ENCODE results near the gene FBLN1. TPM values are rescaled to one million over a fixed set of nuclear protein-coding genes. Genes with fewer than 3 reads are reported as not detected.

The FBLN1 gene
- total and polyA plus RNA-seq, 9 of the 15 experiments (the other 6 are each of a cell fraction or from before 2014, with no cell fraction given) = 0.66 TPM; not detected in 8

DNA sequence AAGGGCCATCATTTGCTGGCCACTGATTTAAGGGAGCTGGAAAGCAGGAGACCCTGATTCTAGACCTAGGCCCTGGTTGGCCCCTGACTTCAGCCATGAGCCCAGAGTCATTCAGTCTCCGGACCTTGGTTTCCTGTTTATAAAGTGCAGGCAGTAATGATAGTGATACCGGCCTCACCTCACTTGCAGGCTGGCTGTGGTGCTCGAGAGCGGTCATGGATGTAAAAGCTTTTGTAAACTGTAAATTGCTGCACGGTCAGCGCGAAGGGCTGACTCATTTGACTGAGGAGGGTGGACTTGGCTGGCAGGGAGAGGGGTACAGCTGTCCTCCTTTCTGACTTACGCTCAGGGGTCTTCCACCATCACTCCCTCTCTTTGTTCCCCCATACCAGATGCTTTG is 37.4 kb downstream of the FBLN1 start:
- Histone ChIP-seq H3K4me3 (no peak overlapping the region), H3K4me1 (replicated peaks in 1 of 2; ENCODE audit: control insufficient read depth in 2 of 2, insufficient read depth in 2 of 2, low read length in 2 of 2) (no peaks in the 10 kb centered on the region; a peak in 1 of 5 replicates), H3K9ac (ENCODE audit: insufficient read depth in 1 of 2, low read depth in 2 of 2, low read length in 2 of 2) (no peak overlapping the region), H4K20me1 (replicated peaks; ENCODE audit: control insufficient read depth, insufficient read depth, low read length) (no peaks in the 10 kb centered on the region), H2AFZ (ENCODE audit: low read depth, low read length) (no peak overlapping the region), H3K9me3 (replicated peaks; ENCODE audit: control insufficient read depth, insufficient read depth, low read depth, low read length) (no peaks in the 10 kb centered on the region), H3K4me2 (ENCODE audit: insufficient read depth, low read length) (no peak overlapping the region), H3K79me2 (ENCODE audit: control insufficient read depth, insufficient read depth, low read length) (no peaks in the 10 kb centered on the region), H3K36me3 (ENCODE audit: control insufficient read depth, insufficient read depth, low read length) (no peaks in the 10 kb centered on the region), H3K27ac (ENCODE audit: extremely low read depth, low read depth, low read length) (no peak overlapping the region), H3K27me3 (ENCODE audit: control insufficient read depth in 2 of 2, insufficient read depth in 2 of 2, low read length in 2 of 2) (peaks cover 1 to 71% of the 10 kb centered on the region in 2 experiments; a peak in 3 of 5 replicates), H3K9me1 (ENCODE audit: control insufficient read depth, insufficient read depth, low read length) (no peaks in the 10 kb centered on the region)
- 0% methylated on average over 8 of the region's 8 CpGs for WGBS (ENCODE audit: insufficient coverage, low coverage, missing lambda C conversion rate)
- ChIA-PET CTCF (ENCODE audit: low intra/inter-chr PET ratio) (no interaction called here), POLR2A (no interaction called here)
- DNase-seq (ENCODE audit: extremely low read depth in 1 of 4, low spot score in 3 of 4) (no peak), FAIRE-seq (no peak), ATAC-seq (no peak)
- intact Hi-C loops (cut with micrococcal nuclease) = no loop called here
- in situ Hi-C loops (cut with MboI) = no loop called here
- BruUV-seq (replicated peaks) = no TSS peak
- TF ChIP-seq CBX8 (IDR thresholded peaks at IDR 0.05; ENCODE audit: borderline replicate concordance, extremely low read depth, low read depth, low read length, poor library complexity, severe bottlenecking) = no peak
- TF ChIP-seq HDGF (IDR thresholded peaks at IDR 0.05) = no peak
- no peak for TF ChIP-seq HOXB6 (CRISPR knock-in tag; IDR thresholded peaks at IDR 0.05; ENCODE audit: borderline replicate concordance)
- TF ChIP-seq ATF3 (IDR thresholded peaks at IDR 0.05) = no peak
- TF ChIP-seq ATF3 (CRISPR knock-in tag; conservative IDR thresholded peaks at IDR 0.05) = no peak
- TF ChIP-seq TGIF2 (CRISPR knock-in tag; IDR thresholded peaks at IDR 0.05) = no peak
- TF ChIP-seq, protein P1, sequence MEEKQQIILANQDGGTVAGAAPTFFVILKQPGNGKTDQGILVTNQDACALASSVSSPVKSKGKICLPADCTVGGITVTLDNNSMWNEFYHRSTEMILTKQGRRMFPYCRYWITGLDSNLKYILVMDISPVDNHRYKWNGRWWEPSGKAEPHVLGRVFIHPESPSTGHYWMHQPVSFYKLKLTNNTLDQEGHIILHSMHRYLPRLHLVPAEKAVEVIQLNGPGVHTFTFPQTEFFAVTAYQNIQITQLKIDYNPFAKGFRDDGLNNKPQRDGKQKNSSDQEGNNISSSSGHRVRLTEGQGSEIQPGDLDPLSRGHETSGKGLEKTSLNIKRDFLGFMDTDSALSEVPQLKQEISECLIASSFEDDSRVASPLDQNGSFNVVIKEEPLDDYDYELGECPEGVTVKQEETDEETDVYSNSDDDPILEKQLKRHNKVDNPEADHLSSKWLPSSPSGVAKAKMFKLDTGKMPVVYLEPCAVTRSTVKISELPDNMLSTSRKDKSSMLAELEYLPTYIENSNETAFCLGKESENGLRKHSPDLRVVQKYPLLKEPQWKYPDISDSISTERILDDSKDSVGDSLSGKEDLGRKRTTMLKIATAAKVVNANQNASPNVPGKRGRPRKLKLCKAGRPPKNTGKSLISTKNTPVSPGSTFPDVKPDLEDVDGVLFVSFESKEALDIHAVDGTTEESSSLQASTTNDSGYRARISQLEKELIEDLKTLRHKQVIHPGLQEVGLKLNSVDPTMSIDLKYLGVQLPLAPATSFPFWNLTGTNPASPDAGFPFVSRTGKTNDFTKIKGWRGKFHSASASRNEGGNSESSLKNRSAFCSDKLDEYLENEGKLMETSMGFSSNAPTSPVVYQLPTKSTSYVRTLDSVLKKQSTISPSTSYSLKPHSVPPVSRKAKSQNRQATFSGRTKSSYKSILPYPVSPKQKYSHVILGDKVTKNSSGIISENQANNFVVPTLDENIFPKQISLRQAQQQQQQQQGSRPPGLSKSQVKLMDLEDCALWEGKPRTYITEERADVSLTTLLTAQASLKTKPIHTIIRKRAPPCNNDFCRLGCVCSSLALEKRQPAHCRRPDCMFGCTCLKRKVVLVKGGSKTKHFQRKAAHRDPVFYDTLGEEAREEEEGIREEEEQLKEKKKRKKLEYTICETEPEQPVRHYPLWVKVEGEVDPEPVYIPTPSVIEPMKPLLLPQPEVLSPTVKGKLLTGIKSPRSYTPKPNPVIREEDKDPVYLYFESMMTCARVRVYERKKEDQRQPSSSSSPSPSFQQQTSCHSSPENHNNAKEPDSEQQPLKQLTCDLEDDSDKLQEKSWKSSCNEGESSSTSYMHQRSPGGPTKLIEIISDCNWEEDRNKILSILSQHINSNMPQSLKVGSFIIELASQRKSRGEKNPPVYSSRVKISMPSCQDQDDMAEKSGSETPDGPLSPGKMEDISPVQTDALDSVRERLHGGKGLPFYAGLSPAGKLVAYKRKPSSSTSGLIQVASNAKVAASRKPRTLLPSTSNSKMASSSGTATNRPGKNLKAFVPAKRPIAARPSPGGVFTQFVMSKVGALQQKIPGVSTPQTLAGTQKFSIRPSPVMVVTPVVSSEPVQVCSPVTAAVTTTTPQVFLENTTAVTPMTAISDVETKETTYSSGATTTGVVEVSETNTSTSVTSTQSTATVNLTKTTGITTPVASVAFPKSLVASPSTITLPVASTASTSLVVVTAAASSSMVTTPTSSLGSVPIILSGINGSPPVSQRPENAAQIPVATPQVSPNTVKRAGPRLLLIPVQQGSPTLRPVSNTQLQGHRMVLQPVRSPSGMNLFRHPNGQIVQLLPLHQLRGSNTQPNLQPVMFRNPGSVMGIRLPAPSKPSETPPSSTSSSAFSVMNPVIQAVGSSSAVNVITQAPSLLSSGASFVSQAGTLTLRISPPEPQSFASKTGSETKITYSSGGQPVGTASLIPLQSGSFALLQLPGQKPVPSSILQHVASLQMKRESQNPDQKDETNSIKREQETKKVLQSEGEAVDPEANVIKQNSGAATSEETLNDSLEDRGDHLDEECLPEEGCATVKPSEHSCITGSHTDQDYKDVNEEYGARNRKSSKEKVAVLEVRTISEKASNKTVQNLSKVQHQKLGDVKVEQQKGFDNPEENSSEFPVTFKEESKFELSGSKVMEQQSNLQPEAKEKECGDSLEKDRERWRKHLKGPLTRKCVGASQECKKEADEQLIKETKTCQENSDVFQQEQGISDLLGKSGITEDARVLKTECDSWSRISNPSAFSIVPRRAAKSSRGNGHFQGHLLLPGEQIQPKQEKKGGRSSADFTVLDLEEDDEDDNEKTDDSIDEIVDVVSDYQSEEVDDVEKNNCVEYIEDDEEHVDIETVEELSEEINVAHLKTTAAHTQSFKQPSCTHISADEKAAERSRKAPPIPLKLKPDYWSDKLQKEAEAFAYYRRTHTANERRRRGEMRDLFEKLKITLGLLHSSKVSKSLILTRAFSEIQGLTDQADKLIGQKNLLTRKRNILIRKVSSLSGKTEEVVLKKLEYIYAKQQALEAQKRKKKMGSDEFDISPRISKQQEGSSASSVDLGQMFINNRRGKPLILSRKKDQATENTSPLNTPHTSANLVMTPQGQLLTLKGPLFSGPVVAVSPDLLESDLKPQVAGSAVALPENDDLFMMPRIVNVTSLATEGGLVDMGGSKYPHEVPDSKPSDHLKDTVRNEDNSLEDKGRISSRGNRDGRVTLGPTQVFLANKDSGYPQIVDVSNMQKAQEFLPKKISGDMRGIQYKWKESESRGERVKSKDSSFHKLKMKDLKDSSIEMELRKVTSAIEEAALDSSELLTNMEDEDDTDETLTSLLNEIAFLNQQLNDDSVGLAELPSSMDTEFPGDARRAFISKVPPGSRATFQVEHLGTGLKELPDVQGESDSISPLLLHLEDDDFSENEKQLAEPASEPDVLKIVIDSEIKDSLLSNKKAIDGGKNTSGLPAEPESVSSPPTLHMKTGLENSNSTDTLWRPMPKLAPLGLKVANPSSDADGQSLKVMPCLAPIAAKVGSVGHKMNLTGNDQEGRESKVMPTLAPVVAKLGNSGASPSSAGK (IDR thresholded peaks at IDR 0.05) = no peak
- TF ChIP-seq ZZZ3 (IDR thresholded peaks at IDR 0.05) = no peak
- TF ChIP-seq ZNF561 (CRISPR knock-in tag; conservative IDR thresholded peaks at IDR 0.05) = no peak
- TF ChIP-seq HLTF (IDR thresholded peaks at IDR 0.05) = no peak
- TF ChIP-seq ZNF217 (CRISPR knock-in tag; IDR thresholded peaks at IDR 0.05) = no peak

All from K562 (cell line).